ENCODE results near the gene TAS2R8.

The TAS2R8 gene

DNA sequence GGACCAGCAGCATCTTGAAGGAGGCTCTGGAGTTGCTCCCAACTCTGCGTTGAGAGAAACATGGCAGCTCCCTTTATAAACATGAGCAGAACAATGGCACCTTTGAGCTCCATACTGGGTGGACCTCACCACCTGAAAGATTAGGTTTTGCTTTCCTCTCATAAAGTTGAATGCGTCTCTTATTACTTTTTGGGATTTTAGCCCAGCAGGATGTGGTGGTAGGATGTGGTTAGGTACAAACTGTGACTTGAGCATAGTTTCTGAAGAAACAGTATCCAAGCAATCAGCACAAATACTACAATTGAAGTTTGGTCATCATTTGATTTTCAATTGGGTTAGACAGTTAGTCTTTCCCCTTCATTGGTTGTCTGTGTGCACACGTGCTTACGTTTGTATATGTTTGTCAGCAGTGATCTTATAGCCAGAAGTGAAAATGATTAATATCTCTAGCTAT lies 42.4 kb upstream of the TAS2R8 start, which contains the start of gene PRR4:
Gene PRR4 (minus strand): TSS at position 51 of the 454 bp plus-strand sequence. CDS start 38 bp downstream, at position 13.
- no peak for DNase-seq
- Histone ChIP-seq H3K4me1 (ENCODE audit: control insufficient read depth, insufficient read depth, low read depth, low read length) (no peaks in the 10 kb centered on the region), H3K9me3 (ENCODE audit: control insufficient read depth, low read length) (no peaks in the 10 kb centered on the region), H2BK12ac (ENCODE audit: low read length in 2 of 2) (no peak within 1 kb of the TSS), H3K18ac (ENCODE audit: low read depth in 1 of 2, low read length in 2 of 2) (no peak within 1 kb of the TSS), H4K91ac (ENCODE audit: low read length) (no peak within 1 kb of the TSS), H2BK15ac (ENCODE audit: low read depth, poor library complexity, severe bottlenecking) (no peak within 1 kb of the TSS), H3K4me2 (ENCODE audit: low read length, poor library complexity, severe bottlenecking) (no peak within 1 kb of the TSS), H3K23ac (ENCODE audit: low read length in 2 of 2) (no peak within 1 kb of the TSS), H3K27me3 (ENCODE audit: control insufficient read depth in 1 of 2, insufficient read depth in 1 of 2, low read length in 2 of 2) (no peaks in the 10 kb centered on the region), H2BK120ac (ENCODE audit: low read depth, low read length) (no peak within 1 kb of the TSS), H3K9ac (ENCODE audit: low read length) (no peak within 1 kb of the TSS), H3K27ac (ENCODE audit: low read length, poor library complexity, severe bottlenecking) (no peak within 1 kb of the TSS), H2BK5ac (ENCODE audit: low read depth, low read length, poor library complexity, severe bottlenecking) (no peak within 1 kb of the TSS), H3K79me1 (replicated peaks; ENCODE audit: low read length, poor library complexity, severe bottlenecking) (peaks cover 19% of the 10 kb centered on the region), H3K36me3 (ENCODE audit: control insufficient read depth in 1 of 2, insufficient read depth in 2 of 2, low read depth in 1 of 2, low read length in 2 of 2) (peaks cover 6 to 15% of the 10 kb centered on the region in 2 experiments), H2AK5ac (ENCODE audit: low read length, severe bottlenecking) (no peak within 1 kb of the TSS), H4K8ac (ENCODE audit: low read length) (no peak within 1 kb of the TSS), H2AFZ (ENCODE audit: low read depth, low read length) (no peak within 1 kb of the TSS), H3K14ac (ENCODE audit: low read length in 2 of 2) (no peak within 1 kb of the TSS), H3K4ac (ENCODE audit: low read depth in 1 of 2, low read length in 2 of 2) (no peak within 1 kb of the TSS), H3K4me3 (ENCODE audit: insufficient read depth in 1 of 2, low read depth in 1 of 2, low read length in 2 of 2) (no peak within 1 kb of the TSS)
- WGBS = 99% methylated on average over 3 of the region's 4 CpGs

DNA sequence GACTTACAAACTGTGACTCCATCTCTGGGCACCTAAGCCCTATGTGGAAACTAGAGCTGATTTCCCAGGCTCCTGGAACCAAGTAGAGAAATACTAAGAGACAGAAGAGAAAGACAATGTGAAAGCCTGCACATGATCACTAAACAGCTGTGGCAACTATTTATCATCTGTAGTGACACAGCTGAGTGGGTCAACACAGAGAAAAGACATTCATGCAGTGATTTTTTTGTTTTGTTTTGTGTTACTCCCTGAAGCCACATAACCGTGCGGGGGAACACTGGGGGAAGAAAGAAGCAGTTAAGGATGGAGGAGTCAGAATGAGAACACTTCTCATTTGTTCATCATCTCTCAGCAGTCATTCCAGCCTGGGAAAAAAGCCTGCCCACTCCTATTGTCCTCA lies 40.7 kb upstream of the TAS2R8 start:
- Histone ChIP-seq H2BK5ac (ENCODE audit: low read depth, low read length, poor library complexity, severe bottlenecking) (no peak overlapping the region), H2AFZ (ENCODE audit: low read depth, low read length) (no peak overlapping the region), H3K9ac (ENCODE audit: low read length) (no peak overlapping the region), H3K4me3 (ENCODE audit: insufficient read depth in 1 of 2, low read depth in 1 of 2, low read length in 2 of 2) (no peak overlapping the region), H3K4me2 (ENCODE audit: low read length, poor library complexity, severe bottlenecking) (no peak overlapping the region), H3K4me1 (ENCODE audit: control insufficient read depth, insufficient read depth, low read depth, low read length) (no peaks in the 10 kb centered on the region), H3K79me1 (replicated peaks; ENCODE audit: low read length, poor library complexity, severe bottlenecking) (peaks cover 4% of the 10 kb centered on the region), H4K8ac (ENCODE audit: low read length) (no peak overlapping the region), H3K4ac (ENCODE audit: low read depth in 1 of 2, low read length in 2 of 2) (no peak overlapping the region), H3K36me3 (ENCODE audit: control insufficient read depth in 1 of 2, insufficient read depth in 2 of 2, low read depth in 1 of 2, low read length in 2 of 2) (peaks cover 9 to 18% of the 10 kb centered on the region in 2 experiments), H2BK15ac (ENCODE audit: low read depth, poor library complexity, severe bottlenecking) (no peak overlapping the region), H3K23ac (ENCODE audit: low read length in 2 of 2) (no peak overlapping the region), H3K9me3 (ENCODE audit: control insufficient read depth, low read length) (no peaks in the 10 kb centered on the region), H3K18ac (ENCODE audit: low read depth in 1 of 2, low read length in 2 of 2) (no peak overlapping the region), H2BK12ac (ENCODE audit: low read length in 2 of 2) (no peak overlapping the region), H3K27me3 (ENCODE audit: control insufficient read depth in 1 of 2, insufficient read depth in 1 of 2, low read length in 2 of 2) (no peaks in the 10 kb centered on the region), H4K91ac (ENCODE audit: low read length) (no peak overlapping the region), H2AK5ac (ENCODE audit: low read length, severe bottlenecking) (no peak overlapping the region), H3K27ac (ENCODE audit: low read length, poor library complexity, severe bottlenecking) (no peak overlapping the region), H3K14ac (ENCODE audit: low read length in 2 of 2) (no peak overlapping the region), H2BK120ac (ENCODE audit: low read depth, low read length) (no peak overlapping the region)
- DNase-seq = no peak
- 29% methylated on average over 2 of the region's 2 CpGs for WGBS

DNA sequence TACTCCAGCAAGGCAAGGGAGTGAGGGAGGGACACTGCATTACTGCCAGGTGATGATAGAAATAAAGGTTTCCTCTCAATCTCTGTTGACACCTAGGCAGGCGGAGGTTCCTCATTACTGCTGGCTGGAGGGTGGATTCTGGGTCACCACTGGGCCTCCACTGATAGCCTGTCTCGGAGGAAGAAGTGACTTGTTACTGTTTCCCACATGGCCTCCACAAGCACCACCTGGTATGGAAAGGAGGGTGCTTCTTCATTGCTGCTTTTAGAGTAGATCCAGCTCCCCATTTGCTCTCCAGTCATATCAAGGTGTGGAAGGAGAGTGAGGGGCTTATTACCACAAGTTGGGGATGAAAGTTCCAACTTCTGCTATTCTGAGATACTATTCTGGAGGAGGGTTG lies 35.8 kb upstream of the TAS2R8 start:
- DNase-seq = no peak
- Histone ChIP-seq H3K79me1 (replicated peaks; ENCODE audit: low read length, poor library complexity, severe bottlenecking) (peaks cover 1% of the 10 kb centered on the region), H3K9me3 (ENCODE audit: control insufficient read depth, low read length) (no peaks in the 10 kb centered on the region), H3K4me1 (ENCODE audit: control insufficient read depth, insufficient read depth, low read depth, low read length) (no peaks in the 10 kb centered on the region), H2AFZ (ENCODE audit: low read depth, low read length) (no peak overlapping the region), H2BK5ac (ENCODE audit: low read depth, low read length, poor library complexity, severe bottlenecking) (no peak overlapping the region), H3K14ac (ENCODE audit: low read length in 2 of 2) (no peak overlapping the region), H3K4ac (ENCODE audit: low read depth in 1 of 2, low read length in 2 of 2) (no peak overlapping the region), H2BK120ac (ENCODE audit: low read depth, low read length) (no peak overlapping the region), H2BK15ac (ENCODE audit: low read depth, poor library complexity, severe bottlenecking) (no peak overlapping the region), H3K4me3 (ENCODE audit: insufficient read depth in 1 of 2, low read depth in 1 of 2, low read length in 2 of 2) (no peak overlapping the region), H3K27ac (ENCODE audit: low read length, poor library complexity, severe bottlenecking) (no peak overlapping the region), H4K8ac (ENCODE audit: low read length) (no peak overlapping the region), H3K36me3 (ENCODE audit: control insufficient read depth in 1 of 2, insufficient read depth in 2 of 2, low read depth in 1 of 2, low read length in 2 of 2) (peaks cover 7 to 13% of the 10 kb centered on the region in 2 experiments), H3K18ac (ENCODE audit: low read depth in 1 of 2, low read length in 2 of 2) (no peak overlapping the region), H2BK12ac (ENCODE audit: low read length in 2 of 2) (no peak overlapping the region), H3K27me3 (ENCODE audit: control insufficient read depth in 1 of 2, insufficient read depth in 1 of 2, low read length in 2 of 2) (no peaks in the 10 kb centered on the region), H3K4me2 (ENCODE audit: low read length, poor library complexity, severe bottlenecking) (no peak overlapping the region), H3K9ac (ENCODE audit: low read length) (no peak overlapping the region), H3K23ac (ENCODE audit: low read length in 2 of 2) (no peak overlapping the region), H2AK5ac (ENCODE audit: low read length, severe bottlenecking) (no peak overlapping the region), H4K91ac (ENCODE audit: low read length) (no peak overlapping the region)
- 100% methylated on average over 2 of the region's 2 CpGs for WGBS

DNA sequence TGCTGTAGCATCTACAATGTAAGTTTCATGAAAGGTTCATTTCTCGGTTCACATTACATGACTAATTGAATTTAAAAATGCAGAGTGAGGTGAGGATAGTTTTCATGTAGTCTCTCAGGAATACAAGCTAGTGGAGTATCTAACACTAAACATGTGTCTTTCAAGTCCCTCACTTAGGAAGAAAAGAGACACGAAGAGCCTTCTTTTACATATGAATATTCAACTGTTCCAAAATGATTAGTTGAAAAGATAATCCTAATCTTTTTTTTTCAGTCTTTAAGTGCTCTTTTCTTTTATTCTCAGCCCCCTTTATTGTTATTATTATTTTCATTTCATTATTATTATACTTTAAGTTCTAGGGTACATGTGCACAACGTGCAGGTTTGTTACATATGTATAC lies 31.4 kb upstream of the TAS2R8 start:
- no peak for DNase-seq
- Histone ChIP-seq H3K4me1 (ENCODE audit: control insufficient read depth, insufficient read depth, low read depth, low read length) (no peaks in the 10 kb centered on the region), H3K9ac (ENCODE audit: low read length) (no peak overlapping the region), H2BK120ac (ENCODE audit: low read depth, low read length) (no peak overlapping the region), H3K27me3 (ENCODE audit: control insufficient read depth in 1 of 2, insufficient read depth in 1 of 2, low read length in 2 of 2) (no peaks in the 10 kb centered on the region), H4K8ac (ENCODE audit: low read length) (no peak overlapping the region), H2BK12ac (ENCODE audit: low read length in 2 of 2) (no peak overlapping the region), H3K79me1 (replicated peaks; ENCODE audit: low read length, poor library complexity, severe bottlenecking) (no peaks in the 10 kb centered on the region), H3K4me3 (ENCODE audit: insufficient read depth in 1 of 2, low read depth in 1 of 2, low read length in 2 of 2) (no peak overlapping the region), H2AFZ (ENCODE audit: low read depth, low read length) (no peak overlapping the region), H4K91ac (ENCODE audit: low read length) (no peak overlapping the region), H3K23ac (ENCODE audit: low read length in 2 of 2) (no peak overlapping the region), H3K4me2 (ENCODE audit: low read length, poor library complexity, severe bottlenecking) (no peak overlapping the region), H3K27ac (ENCODE audit: low read length, poor library complexity, severe bottlenecking) (no peak overlapping the region), H3K18ac (ENCODE audit: low read depth in 1 of 2, low read length in 2 of 2) (no peak overlapping the region), H3K14ac (ENCODE audit: low read length in 2 of 2) (no peak overlapping the region), H2BK5ac (ENCODE audit: low read depth, low read length, poor library complexity, severe bottlenecking) (no peak overlapping the region), H2AK5ac (ENCODE audit: low read length, severe bottlenecking) (no peak overlapping the region), H2BK15ac (ENCODE audit: low read depth, poor library complexity, severe bottlenecking) (no peak overlapping the region), H3K4ac (ENCODE audit: low read depth in 1 of 2, low read length in 2 of 2) (no peak overlapping the region), H3K36me3 (ENCODE audit: control insufficient read depth in 1 of 2, insufficient read depth in 2 of 2, low read depth in 1 of 2, low read length in 2 of 2) (peaks cover 3 to 4% of the 10 kb centered on the region in 2 experiments), H3K9me3 (ENCODE audit: control insufficient read depth, low read length) (no peaks in the 10 kb centered on the region)
- 100% methylated on average over 1 of the region's 3 CpGs for WGBS

Measured in mesenchymal stem cell (in vitro differentiated cells and primary cell).